HG02970 (cell line): ENCODE data around the gene AKAP8L.
"Not testable (repeated sequence)": the region's sequence is repeated elsewhere in the genome, so short reads cannot be mapped to it uniquely, and the experiment has no call there.

ENCODE experiments used
- ATAC-seq: cut with Tn5 transposase; IDR thresholded peaks from one replicate; pipeline ENCODE4 v1.9.1; 2021; ENCODE audit warnings: mild to moderate bottlenecking, moderate library complexity, moderate number of reproducible peaks; ENCODE audit not compliant: unreplicated experiment, low FRiP score

The AKAP8L gene

GRCh38 chr19:15421721-15422260 is 3.0 kb upstream of the AKAP8L start:
- no peak for ATAC-seq

GRCh38 chr19:15421136-15421695 is 2.4 kb upstream of the AKAP8L start:
- no peak for ATAC-seq

- no peak for ATAC-seq
Observed at GRCh38 chr19:15419413-15420025, 731 bp upstream of the AKAP8L start.

GRCh38 chr19:15418231-15418578 is 583 bp downstream of the AKAP8L start:
- ATAC-seq, result no peak

- ATAC-seq, result no peak
Observed at GRCh38 chr19:15417699-15418098, 1.1 kb downstream of the AKAP8L start.

- no peak for ATAC-seq
Observed at GRCh38 chr19:15412832-15413231, 6.0 kb downstream of the AKAP8L start.

GRCh38 chr19:15411351-15411750 is 7.4 kb downstream of the AKAP8L start:
- not testable (repeated sequence) for ATAC-seq

- no peak for ATAC-seq
Observed at GRCh38 chr19:15404780-15405211, 14.0 kb downstream of the AKAP8L start.

GRCh38 chr19:15404097-15404779 is 14.6 kb downstream of the AKAP8L start:
- ATAC-seq, result no peak

- no peak for ATAC-seq
Observed at GRCh38 chr19:15403151-15403531, 15.6 kb downstream of the AKAP8L start.

- no peak for ATAC-seq
Observed at GRCh38 chr19:15402411-15403150, 16.2 kb downstream of the AKAP8L start.

- no peak for ATAC-seq
Observed at GRCh38 chr19:15401397-15401710, 17.4 kb downstream of the AKAP8L start.

- ATAC-seq, result no peak
Observed at GRCh38 chr19:15400521-15401396, 18.0 kb downstream of the AKAP8L start.

GRCh38 chr19:15399635-15400034 is 19.2 kb downstream of the AKAP8L start:
- no peak for ATAC-seq

- no peak for ATAC-seq
Observed at GRCh38 chr19:15399234-15399515, 19.6 kb downstream of the AKAP8L start.

- no peak for ATAC-seq
Observed at GRCh38 chr19:15398501-15399233, 20.1 kb downstream of the AKAP8L start.

GRCh38 chr19:15397782-15398181 is 21.0 kb downstream of the AKAP8L start:
- ATAC-seq, result no peak

- ATAC-seq, result no peak
Observed at GRCh38 chr19:15397236-15397635, 21.6 kb downstream of the AKAP8L start.

- ATAC-seq, result no peak
Observed at GRCh38 chr19:15396436-15396835, 22.4 kb downstream of the AKAP8L start.

GRCh38 chr19:15395251-15395650 is 23.5 kb downstream of the AKAP8L start:
- not testable (repeated sequence) for ATAC-seq
